GM19043 (cell line): ENCODE measurements around the gene NPHS1.
"Not testable (repeated sequence)": the region's sequence is repeated elsewhere in the genome, so short reads cannot be mapped to it uniquely, and the experiment has no call there.

Experiments used
- ATAC-seq: cut with Tn5 transposase; IDR thresholded peaks from one replicate; pipeline ENCODE4 v1.9.1; 2021; ENCODE audit warnings: low read depth; ENCODE audit not compliant: unreplicated experiment

The NPHS1 gene

DNA sequence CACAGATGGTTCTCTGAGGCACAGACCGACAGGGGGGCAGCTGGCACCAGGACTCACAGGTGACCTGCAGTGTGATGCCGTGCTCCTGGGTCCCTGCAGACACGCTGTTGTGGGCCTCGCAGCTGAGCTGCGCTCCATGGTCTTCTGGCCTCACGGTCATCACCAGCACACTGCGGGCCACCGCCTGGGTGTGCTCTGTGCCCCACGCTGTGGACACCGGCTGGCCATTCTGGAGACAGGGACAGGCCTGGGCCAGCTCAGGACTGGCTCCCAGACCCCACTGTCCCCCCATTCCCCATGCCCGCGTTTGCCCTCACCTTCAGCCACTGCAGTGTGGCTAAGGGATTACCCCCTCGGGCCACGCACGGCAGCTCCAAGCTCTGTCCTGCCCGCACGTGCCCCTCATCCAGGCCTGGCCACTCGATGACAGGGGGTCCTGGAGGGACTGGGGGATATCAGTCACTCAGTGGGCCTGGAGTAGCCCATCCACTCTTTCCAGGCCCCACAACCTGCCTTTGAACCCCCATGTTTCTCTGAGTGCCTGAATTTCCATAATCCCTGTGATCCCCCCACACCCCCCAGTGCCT is 3.3 kb downstream of the NPHS1 start:
- no peak for ATAC-seq

DNA sequence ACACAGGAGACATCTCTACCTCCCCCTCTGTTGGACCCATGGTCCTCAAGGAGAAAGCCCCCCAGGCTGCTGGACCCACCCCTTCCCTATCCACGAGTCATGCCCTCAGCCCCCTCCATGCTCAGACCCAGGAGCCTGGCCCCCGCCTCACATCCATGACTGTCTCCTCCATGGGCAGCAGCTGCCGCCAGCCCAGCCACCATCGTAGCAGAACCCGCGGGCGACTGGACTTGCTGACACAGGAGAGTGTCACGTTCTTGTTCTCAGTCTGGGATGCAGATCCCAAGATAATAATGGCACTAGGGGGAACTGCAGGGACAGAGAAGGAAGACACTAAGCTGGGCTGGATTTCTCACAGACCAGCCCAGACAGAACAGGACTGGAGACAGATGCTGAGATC is 3.8 kb downstream of the NPHS1 start:
- ATAC-seq, result no peak

GRCh38 chr19:35847911-35848310 is 4.4 kb downstream of the NPHS1 start:
- ATAC-seq, result no peak

GRCh38 chr19:35846038-35846668 is 6.2 kb downstream of the NPHS1 start:
- no peak for ATAC-seq

DNA sequence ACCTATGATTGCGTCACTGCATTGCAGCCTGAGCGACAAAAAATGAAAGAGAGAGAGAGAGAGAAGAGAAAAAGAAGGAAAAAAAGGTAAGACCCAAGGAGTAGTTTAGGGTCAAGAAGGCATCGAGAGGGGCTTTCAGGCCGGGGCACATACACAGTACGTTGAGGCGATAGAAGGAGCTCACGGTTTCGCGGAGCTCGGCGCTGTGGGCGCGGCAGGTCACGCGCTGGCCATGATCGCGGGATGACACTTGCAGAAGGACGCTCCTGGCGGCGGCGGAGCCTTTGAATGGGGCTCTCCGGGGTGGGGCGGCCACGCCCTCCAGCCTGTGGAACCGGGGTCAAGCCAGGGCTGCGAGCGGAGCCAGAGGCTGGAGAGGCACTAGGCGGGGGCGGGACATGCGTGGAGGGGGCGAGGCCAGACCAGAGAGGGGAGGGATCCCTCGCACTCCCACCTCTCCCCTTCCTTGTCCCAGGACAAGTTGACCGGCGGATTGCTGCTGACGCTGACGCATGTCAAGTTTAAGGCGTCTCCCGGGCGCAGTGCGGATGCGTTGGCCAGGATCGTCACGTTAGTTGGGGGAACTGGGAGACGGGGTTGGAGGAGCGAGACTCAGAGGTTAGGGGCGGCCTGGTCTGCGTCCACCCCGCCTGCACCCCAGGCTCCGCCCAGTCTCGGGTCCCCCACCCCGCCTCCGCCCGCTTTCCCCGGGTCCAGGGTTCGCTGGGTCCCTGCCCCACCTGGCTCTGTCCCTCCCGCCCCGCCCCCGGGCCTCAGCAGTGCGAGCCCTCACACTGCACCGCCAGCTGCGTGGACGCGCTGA is 6.9 kb downstream of the NPHS1 start:
- no peak for ATAC-seq

- no peak for ATAC-seq
Observed at GRCh38 chr19:35844482-35845214, 7.7 kb downstream of the NPHS1 start.

DNA sequence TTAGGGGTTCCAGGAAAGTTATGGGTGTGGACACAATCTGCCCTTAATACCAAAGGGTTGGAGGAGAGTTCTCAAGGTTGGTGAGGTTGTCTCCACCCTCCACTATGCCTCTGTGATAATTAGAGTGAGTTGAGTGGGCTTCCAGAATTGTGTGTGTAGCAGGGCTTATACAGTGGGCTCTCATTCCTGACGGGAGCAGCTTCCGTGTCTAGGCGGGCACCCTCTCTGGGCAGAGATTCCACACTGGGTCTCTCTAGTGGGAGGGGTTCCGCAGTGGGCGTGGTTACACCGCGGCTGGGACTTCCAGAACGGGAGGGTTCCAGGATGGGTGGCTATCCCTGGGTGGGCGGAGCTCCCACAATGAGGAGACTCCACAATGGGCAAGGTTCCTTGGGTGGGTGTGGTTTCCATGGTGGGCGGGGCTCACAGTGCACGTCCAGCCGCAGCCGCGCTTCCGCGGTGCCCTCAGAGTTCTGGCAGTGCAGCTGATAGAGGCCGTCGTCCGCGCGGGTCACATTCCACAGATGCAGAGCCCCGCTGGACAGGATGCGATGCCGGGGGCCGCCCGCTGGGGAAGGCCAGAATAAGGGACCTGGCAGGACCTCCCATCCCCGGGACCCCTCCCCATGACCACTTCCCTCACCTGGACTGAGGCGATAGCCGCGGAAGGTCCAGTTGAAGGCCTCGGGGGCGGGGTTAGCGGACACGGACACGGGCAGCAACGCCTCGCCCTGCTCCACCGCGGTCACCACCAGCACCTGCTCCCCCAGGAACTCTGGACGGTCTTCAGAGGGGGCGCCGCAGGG is 8.4 kb downstream of the NPHS1 start:
- no peak for ATAC-seq

DNA sequence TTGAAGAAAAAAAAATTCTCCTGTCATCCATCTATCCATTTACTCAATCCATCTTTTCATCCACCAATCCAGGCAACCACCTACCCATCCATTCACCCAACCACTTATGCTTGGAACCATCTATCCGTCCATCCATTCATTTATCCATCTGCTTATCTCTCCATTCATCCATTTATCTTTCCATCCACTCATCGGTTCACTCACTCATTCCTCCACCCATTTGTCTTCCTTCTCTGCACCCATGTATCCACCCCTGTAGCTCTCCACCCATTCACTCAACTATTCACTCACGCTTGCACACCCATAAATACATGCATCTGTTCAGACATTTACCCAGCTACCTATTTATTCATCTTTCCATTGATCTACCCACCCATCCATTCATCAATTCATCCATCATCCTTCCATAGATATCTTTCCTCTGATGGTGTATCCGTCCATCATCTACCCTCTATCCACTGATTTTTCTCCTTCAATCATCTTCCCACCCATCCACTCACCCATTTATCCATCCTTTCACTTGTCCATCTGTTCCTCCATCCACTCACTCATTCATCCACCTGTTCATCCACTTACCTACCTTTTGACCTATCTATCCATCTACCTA is 9.5 kb downstream of the NPHS1 start:
- no peak for ATAC-seq

DNA sequence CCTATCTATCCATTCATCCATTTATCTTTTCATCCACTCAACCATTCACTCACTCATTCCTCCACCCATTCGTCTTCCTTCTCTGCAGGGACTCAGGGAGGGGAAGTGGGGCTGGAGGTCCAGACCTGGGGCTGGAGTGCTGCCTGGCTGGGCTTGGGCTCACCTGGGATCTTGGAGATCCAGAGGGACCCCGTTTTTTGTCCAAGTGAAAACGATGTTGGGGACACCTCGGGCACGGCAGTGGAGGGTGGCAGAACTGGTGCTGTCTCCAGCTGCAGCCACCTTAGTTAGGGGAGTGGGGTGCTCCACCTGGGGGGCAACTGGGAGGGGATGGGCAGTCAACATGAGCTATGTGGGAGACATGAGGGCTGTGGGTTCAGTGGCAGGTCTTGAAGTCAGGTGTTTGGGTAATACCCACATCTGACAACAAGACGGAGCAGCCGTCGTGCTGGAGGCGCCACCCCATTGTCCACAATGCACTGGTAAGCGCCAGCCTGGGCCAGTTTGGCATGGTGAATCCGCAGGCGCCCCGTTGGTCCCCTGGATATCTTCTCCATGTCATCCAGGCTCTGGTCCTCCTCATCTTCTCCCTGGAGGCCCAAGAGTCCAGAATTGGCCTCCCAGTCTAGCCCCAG is 10.2 kb downstream of the NPHS1 start:
- ATAC-seq, result no peak

GRCh38 chr19:35836096-35836495 is 16.2 kb downstream of the NPHS1 start:
- ATAC-seq, result not testable (repeated sequence)

DNA sequence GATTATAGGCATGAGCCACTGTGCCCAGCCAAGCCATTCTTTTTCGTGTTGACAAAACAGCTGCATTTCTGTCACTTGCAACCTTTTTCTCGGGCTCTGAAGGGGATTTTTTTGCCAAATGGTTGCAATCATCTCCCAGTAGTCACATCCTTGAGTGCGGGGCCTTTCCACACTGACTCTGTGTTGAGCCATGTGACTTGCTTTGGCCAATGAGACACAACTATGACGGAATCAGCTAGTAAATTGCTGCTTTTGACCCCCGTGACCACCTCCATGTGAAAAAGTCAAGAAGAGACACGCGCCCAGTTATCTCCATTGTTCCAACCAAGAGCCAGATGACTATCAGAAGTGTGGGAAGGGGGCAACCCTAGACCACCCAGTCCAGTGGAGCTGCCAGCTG is 18.3 kb downstream of the NPHS1 start:
- no peak for ATAC-seq

DNA sequence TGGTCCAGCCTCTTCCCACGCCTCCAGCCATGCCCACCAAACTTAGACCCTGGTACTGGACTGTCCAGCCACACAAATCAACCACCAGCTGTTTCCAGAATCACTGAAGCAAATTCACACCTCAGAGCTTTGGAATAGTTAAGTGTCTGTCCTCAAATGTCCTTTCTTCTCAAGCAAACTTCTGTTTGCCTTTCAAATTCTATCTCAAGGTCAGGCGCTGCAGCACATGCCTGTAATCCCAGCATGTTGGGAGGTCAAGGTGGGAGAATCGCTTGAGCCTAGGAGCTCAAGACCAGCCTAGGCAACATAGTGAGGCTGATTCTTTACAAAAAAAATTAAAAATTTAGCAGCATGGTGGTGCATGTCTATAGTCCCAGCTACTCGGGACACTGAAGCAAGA is 20.2 kb downstream of the NPHS1 start:
- ATAC-seq, result no peak

DNA sequence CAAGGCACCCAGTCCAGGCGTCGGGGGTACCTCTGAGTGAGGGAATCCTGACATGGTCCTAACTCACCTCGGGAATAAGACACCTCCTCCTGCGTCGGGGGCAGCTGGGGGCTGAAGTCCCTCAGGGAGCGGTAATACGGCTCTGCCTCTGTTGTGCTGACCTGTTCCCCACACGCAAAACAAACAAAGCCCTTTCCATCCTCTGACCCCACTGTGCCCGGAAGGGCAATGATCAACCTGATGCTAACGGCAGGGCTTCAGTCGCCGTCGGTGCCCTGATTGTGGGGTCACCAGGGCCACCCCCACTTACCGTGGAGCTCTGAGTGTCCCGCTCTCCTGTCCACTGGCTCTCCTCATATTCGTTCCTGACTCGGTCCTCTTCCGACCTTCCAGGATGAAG is 21.3 kb downstream of the NPHS1 start:
- no peak for ATAC-seq

GRCh38 chr19:35828692-35829301 is 23.5 kb downstream of the NPHS1 start:
- ATAC-seq, result no peak

GRCh38 chr19:35824150-35824549 is 28.2 kb downstream of the NPHS1 start:
- no peak for ATAC-seq

DNA sequence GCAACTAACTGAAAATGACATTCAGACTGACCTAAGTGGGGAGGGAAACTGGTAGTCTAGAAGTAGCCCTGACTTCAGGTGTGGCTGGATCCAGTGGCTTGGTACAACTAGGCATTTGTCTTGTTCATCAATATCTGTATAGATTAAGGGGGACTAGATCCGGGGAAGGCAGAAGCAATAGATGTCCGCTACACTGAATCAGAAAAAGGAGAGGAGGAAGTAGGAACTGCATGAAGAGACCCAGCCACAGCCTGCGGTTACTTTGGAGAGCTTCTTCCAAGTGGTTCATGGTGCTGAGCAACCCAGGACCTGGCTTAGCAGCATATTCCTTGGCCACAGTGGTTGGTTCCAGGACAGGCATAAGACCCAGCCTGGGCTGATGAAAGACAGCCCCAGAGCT is 29.7 kb downstream of the NPHS1 start:
- no peak for ATAC-seq

GRCh38 chr19:35818445-35818844 is 33.9 kb downstream of the NPHS1 start:
- ATAC-seq, result no peak

GRCh38 chr19:35816846-35817245 is 35.5 kb downstream of the NPHS1 start:
- no peak for ATAC-seq

DNA sequence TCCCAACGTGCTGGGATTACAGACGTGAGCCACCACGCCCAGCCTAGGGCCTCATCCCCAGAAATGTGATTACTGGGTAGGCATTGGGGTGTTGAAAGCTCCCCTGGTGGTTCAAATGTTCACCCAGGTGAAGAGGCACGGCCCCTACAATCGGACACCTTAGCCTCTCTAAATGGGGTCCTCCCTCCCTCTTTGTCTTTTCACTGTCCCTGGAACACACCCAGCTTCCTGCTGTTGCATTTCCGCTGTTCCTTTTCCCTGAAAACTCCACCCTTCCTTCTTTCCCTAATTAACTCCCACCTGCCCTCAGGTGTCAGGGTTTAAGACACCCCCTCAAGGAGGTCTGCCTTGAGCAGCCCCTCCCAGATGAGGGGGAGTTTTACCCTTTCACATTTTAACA is 36.0 kb downstream of the NPHS1 start:
- no peak for ATAC-seq
